ENCODE measurements around the gene MOSPD3.
"Not testable (repeated sequence)": the region's sequence is repeated elsewhere in the genome, so short reads cannot be mapped to it uniquely, and the experiment has no call there.

The MOSPD3 gene

GRCh38 chr7:100640517-100641440 is 28.4 kb downstream of the MOSPD3 start:
- no peak overlapping the region for H3K27ac Mint-ChIP-seq
- no peaks in the 10 kb centered on the region for H3K36me3 Mint-ChIP-seq
- peaks cover 17% of the 10 kb centered on the region for H3K4me1 Mint-ChIP-seq
- H3K27me3 Mint-ChIP-seq = peaks cover 7% of the 10 kb centered on the region
- no peak for ATAC-seq (ENCODE audit: low read depth)
- no peak for DNase-seq (ENCODE audit: low spot score in 2 of 2)
- no peak overlapping the region for H3K4me3 Mint-ChIP-seq
- no peaks in the 10 kb centered on the region for H3K9me3 Mint-ChIP-seq

GRCh38 chr7:100641463-100641859 is 29.1 kb downstream of the MOSPD3 start, which contains the start of gene TFR2:
Gene TFR2, minus strand, starts transcription at chr7:100641552. Its CDS starts 43 bp downstream, at chr7:100641509.
- ATAC-seq (ENCODE audit: low read depth) (no peak), DNase-seq (ENCODE audit: low spot score in 2 of 2) (no peak)
- no peaks in the 10 kb centered on the region for H3K9me3 Mint-ChIP-seq
- peaks cover 9% of the 10 kb centered on the region for H3K27me3 Mint-ChIP-seq
- peak within 1 kb of the TSS; percentile 71 for H3K4me3 Mint-ChIP-seq
- peaks cover 17% of the 10 kb centered on the region for H3K4me1 Mint-ChIP-seq
- H3K27ac Mint-ChIP-seq = no peak within 1 kb of the TSS
- no peaks in the 10 kb centered on the region for H3K36me3 Mint-ChIP-seq

DNA sequence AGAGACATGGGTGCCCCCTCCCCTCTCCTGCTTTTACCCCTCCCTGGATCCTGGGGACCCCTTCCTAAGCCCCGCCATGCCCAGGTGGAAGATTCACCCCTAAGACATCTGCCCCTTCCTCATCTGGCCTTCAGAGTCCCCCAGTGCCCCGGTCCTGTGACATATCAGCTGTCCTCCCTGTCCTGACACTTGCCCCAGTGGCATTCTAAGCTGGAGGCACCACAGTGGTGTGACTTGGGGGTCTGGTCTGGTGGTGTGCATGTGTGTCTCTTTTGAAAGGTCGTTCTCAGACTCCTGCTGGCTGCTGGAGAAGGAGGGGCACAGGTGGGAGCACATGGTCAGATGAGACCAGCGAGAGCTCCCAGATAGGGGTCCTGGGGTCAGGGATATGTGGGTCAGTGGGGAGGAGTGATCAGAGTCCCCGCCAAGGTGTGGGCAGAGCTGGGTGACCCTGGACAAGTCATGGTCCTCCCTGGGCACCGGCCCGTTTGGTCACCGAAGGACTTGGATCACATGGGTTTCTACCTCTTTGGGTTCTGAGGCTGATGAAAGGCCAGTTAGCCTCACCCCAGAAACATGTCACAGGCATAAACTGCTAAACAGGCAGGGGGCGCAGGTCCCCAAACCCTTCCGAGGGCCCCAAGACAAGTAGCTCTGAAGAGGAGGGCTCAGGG is 29.7 kb downstream of the MOSPD3 start:
- no peak overlapping the region for H3K27ac Mint-ChIP-seq
- no peaks in the 10 kb centered on the region for H3K36me3 Mint-ChIP-seq
- DNase-seq (ENCODE audit: low spot score in 2 of 2) (no peak), ATAC-seq (ENCODE audit: low read depth) (peak; percentile 49)
- H3K4me1 Mint-ChIP-seq = peaks cover 17% of the 10 kb centered on the region
- H3K27me3 Mint-ChIP-seq = peaks cover 9% of the 10 kb centered on the region
- peak overlapping the region; percentile 71 for H3K4me3 Mint-ChIP-seq
- no peaks in the 10 kb centered on the region for H3K9me3 Mint-ChIP-seq

GRCh38 chr7:100642534-100642907 is 30.2 kb downstream of the MOSPD3 start:
- peak; percentile 99 for ATAC-seq (ENCODE audit: low read depth)
- H3K36me3 Mint-ChIP-seq = no peaks in the 10 kb centered on the region
- H3K4me1 Mint-ChIP-seq = peaks cover 17% of the 10 kb centered on the region
- DNase-seq (ENCODE audit: low spot score in 2 of 2) = peak; percentile 63 to 80
- no peaks in the 10 kb centered on the region for H3K9me3 Mint-ChIP-seq
- peaks cover 9% of the 10 kb centered on the region for H3K27me3 Mint-ChIP-seq
- H3K4me3 Mint-ChIP-seq = peak overlapping the region; percentile 71
- H3K27ac Mint-ChIP-seq = no peak overlapping the region

DNA sequence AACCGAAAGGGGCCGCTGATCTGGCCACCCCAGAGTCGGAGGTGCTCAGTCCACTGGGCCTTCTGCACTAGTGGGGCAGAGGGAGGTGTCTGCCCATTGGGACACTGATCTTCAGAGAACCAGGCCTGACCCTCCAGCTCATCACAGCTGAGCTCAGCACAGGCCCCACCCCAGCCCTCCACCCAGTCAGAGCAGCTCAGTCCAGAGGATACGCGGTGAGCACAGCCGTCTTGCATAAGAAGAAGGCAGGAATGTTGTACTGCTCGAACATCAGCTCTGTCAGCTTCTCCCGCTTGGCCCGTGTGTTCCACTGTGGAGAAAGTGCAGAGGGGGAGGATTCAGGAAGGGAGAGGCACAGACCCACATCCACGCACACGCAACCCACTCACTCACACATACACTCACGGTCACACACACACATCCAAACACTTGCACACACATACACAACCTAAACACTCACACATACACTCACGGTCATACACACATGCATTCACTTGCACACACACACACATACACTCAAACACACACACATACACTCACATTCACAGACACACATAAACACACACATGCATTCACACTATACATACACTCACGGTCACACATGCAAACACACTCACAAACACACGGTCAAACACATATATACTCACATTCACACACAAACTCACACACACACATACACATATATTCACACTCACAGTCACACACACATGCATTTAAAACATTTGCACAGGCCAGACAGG is 37.7 kb downstream of the MOSPD3 start:
- no peak for ATAC-seq (ENCODE audit: low read depth)
- no peak overlapping the region for H3K27ac Mint-ChIP-seq
- H3K9me3 Mint-ChIP-seq = no peaks in the 10 kb centered on the region
- DNase-seq (ENCODE audit: low spot score in 2 of 2) = no peak
- peaks cover 23% of the 10 kb centered on the region for H3K27me3 Mint-ChIP-seq
- H3K4me1 Mint-ChIP-seq = peaks cover 2% of the 10 kb centered on the region
- H3K36me3 Mint-ChIP-seq = peaks cover 6% of the 10 kb centered on the region
- H3K4me3 Mint-ChIP-seq = no peak overlapping the region

- no peaks in the 10 kb centered on the region for H3K9me3 Mint-ChIP-seq
- H3K4me1 Mint-ChIP-seq = peaks cover 2% of the 10 kb centered on the region
- peaks cover 24% of the 10 kb centered on the region for H3K27me3 Mint-ChIP-seq
- no peak overlapping the region for H3K27ac Mint-ChIP-seq
- peaks cover 6% of the 10 kb centered on the region for H3K36me3 Mint-ChIP-seq
- no peak overlapping the region for H3K4me3 Mint-ChIP-seq
- ATAC-seq (ENCODE audit: low read depth) (no peak), DNase-seq (ENCODE audit: low spot score in 2 of 2) (no peak)
Measured at GRCh38 chr7:100654908-100655831, 42.8 kb downstream of the MOSPD3 start.

DNA sequence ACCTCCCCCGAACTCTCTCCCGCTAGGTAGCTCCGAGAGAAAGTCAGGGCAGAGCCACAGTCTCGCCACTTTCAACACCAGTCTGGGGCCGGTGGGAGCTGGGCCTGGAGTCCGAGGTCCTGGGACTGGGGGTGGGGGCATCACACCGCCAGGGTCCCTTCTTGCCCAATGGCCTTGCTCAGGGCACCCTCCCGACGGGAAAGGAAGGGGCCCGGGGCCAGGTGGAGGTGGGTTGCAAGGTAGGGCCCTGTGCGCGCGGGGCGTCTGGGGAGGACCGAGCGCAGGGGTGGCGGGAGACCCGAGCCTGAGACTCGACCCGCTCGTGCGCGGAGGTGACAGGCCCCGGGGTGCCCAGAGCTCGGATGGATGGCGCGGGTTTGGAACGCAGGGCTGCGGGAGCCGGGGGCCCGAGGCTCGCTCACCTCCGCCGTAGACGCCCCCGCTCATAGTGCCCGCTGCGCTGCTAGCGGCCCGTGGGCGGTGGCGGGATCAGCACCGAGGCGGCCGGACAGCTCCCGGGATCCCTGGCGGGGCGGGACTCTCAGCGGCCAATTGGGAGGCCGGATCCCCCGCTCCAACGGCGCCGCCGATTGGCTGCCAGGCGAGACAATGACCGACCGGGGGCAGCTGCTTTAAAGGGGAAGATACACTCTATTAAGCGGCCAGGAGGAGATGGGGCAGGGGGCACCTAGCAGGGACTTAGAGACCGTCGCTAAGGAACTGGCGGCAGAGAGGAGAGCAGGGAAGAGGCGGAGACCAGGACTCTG is 43.8 kb downstream of the MOSPD3 start, which contains the start of gene ACTL6B:
Gene ACTL6B, minus strand, starts transcription at position 541 of the 767 bp plus-strand sequence. Its CDS starts 94 bp downstream, at position 447.
- peaks cover 6% of the 10 kb centered on the region for H3K36me3 Mint-ChIP-seq
- DNase-seq (ENCODE audit: low spot score in 2 of 2) (peak in 1 of 2 donors; percentile 35), ATAC-seq (ENCODE audit: low read depth) (peak; percentile 34)
- H3K9me3 Mint-ChIP-seq = no peaks in the 10 kb centered on the region
- no peak within 1 kb of the TSS for H3K27ac Mint-ChIP-seq
- peaks cover 2% of the 10 kb centered on the region for H3K4me1 Mint-ChIP-seq
- peaks cover 22% of the 10 kb centered on the region for H3K27me3 Mint-ChIP-seq
- no peak within 1 kb of the TSS for H3K4me3 Mint-ChIP-seq

- not testable (repeated sequence) for H3K4me1 Mint-ChIP-seq; H3K27me3 Mint-ChIP-seq; H3K9me3 Mint-ChIP-seq; H3K36me3 Mint-ChIP-seq; H3K4me3 Mint-ChIP-seq; H3K27ac Mint-ChIP-seq; ATAC-seq (ENCODE audit: low read depth); DNase-seq (ENCODE audit: low spot score in 2 of 2)
Measured at GRCh38 chr7:100662194-100662776, 49.9 kb downstream of the MOSPD3 start.

Measured in memory B cell (primary cell).